ENCODE results near the gene GRIN2A. TPM values are rescaled to one million over a fixed set of nuclear protein-coding genes. Genes with fewer than 3 reads are reported as not detected.

Gene GRIN2A
- total and polyA plus RNA-seq, 2 of the 13 experiments (the other 11 are each of a cell fraction or from before 2014, with no cell fraction given), result not detected

DNA sequence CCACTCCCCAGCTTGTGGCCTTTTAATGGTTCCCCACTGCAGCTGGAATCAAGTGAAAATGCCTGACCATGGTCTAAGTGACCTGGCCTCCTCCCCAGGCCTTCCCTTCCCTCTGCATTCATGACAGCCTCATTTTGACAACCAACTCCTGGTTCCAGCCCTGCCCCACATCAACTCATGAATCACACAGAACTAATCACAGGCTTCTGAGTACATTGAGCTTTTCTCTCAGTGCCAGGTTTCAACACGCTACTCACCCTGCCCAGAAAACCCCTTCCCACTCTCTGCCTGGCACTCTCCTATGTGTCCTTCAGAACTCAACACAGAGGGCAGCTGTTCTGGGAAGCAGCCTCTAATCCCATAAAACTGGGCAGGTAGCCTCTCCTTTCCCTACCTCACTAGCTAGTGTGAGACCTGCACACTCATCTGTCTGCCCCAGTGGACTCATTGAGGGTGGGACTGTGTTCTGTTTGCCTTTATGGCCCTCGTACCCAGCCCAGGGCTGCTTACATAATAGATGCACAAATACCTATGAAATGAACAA, 313.6 kb downstream of the GRIN2A start:
- Histone ChIP-seq H3K4me3 (replicated peaks in 1 of 3; ENCODE audit: insufficient read depth in 1 of 3, low read depth in 2 of 3, low read length in 3 of 3) (no peak overlapping the region), H3K27me3 (ENCODE audit: control insufficient read depth in 1 of 2, insufficient read depth in 2 of 2, low read length in 2 of 2) (no peaks in the 10 kb centered on the region), H3K4me2 (ENCODE audit: low read depth, low read length) (no peak overlapping the region), H3K36me3 (replicated peaks in 1 of 2; ENCODE audit: control insufficient read depth in 1 of 2, insufficient read depth in 2 of 2, low read length in 2 of 2) (no peaks in the 10 kb centered on the region), H3K79me2 (ENCODE audit: insufficient read depth, low read length) (no peaks in the 10 kb centered on the region), H3K9me3 (ENCODE audit: low read length) (no peaks in the 10 kb centered on the region), H3K4me1 (ENCODE audit: insufficient read depth, low read length) (no peaks in the 10 kb centered on the region), H3K9ac (ENCODE audit: insufficient read depth, low read depth, low read length) (no peak overlapping the region), H2AFZ (ENCODE audit: low read length) (no peak overlapping the region), H4K20me1 (ENCODE audit: insufficient read depth, low read length) (no peaks in the 10 kb centered on the region), H3K27ac (ENCODE audit: extremely low read length, insufficient read depth, low read length) (no peak overlapping the region)
- 11% methylated on average over 2 of the region's 2 CpGs for WGBS (ENCODE audit: low lambda C conversion rate)
- intact Hi-C loops (cut with micrococcal nuclease; ENCODE audit: unreplicated experiment), result no loop called here
- ChIA-PET CTCF (ENCODE audit: low intra/inter-chr PET ratio, low total read pairs) (no interaction called here), POLR2A (no interaction called here)
- in situ Hi-C loops (cut with HindIII; ENCODE audit: extremely low pct_ligation_motif_present, low pct_unique_long_range_greater_than_20kb), result no loop called here
- TF ChIP-seq, protein P1, sequence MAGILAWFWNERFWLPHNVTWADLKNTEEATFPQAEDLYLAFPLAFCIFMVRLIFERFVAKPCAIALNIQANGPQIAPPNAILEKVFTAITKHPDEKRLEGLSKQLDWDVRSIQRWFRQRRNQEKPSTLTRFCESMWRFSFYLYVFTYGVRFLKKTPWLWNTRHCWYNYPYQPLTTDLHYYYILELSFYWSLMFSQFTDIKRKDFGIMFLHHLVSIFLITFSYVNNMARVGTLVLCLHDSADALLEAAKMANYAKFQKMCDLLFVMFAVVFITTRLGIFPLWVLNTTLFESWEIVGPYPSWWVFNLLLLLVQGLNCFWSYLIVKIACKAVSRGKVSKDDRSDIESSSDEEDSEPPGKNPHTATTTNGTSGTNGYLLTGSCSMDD (CRISPR knock-in tag; IDR thresholded peaks at IDR 0.05), result no peak
- TF ChIP-seq ZNF441 (CRISPR knock-in tag; IDR thresholded peaks at IDR 0.05; ENCODE audit: borderline replicate concordance) (no peak), ERF (CRISPR knock-in tag; IDR thresholded peaks at IDR 0.05) (no peak), FOXM1 (CRISPR knock-in tag; IDR thresholded peaks at IDR 0.05) (no peak), JUN (CRISPR knock-in tag; IDR thresholded peaks at IDR 0.05) (no peak), DNMT1 (CRISPR knock-in tag; IDR thresholded peaks at IDR 0.05) (no peak), TP53 (CRISPR knock-in tag; conservative IDR thresholded peaks at IDR 0.05) (no peak)
- ATAC-seq (no peak), DNase-seq (ENCODE audit: low spot score) (no peak), FAIRE-seq (no peak)
- BruUV-seq (replicated peaks), result no TSS peak

DNA sequence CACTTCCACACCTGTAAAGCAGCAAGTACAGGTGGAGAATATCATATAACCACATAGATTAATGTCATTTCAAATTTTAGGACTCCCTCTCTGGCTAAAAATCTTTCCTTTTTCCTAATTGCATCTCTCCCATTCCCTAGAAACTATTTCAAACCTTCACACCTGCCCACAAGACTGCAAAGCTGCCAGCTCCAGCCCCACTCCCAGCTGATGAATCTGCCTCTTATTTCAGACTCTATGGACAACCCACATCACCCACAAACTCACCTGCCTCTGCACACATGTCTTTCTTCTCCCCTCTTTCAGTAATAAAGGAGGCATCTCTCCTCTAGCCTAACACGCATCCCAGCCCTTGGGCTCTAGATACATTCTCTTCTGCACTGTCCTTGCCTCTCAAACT, 315.1 kb downstream of the GRIN2A start:
- no peak for FAIRE-seq
- no peak overlapping the region for H3K4me2 ChIP-seq (ENCODE audit: low read depth, low read length)
- no peaks in the 10 kb centered on the region for H3K9me3 ChIP-seq (ENCODE audit: low read length)
- no peaks in the 10 kb centered on the region for H3K36me3 ChIP-seq (replicated peaks in 1 of 2; ENCODE audit: control insufficient read depth in 1 of 2, insufficient read depth in 2 of 2, low read length in 2 of 2)
- H3K27ac ChIP-seq (ENCODE audit: extremely low read length, insufficient read depth, low read length), result no peak overlapping the region
- intact Hi-C loops (cut with micrococcal nuclease; ENCODE audit: unreplicated experiment), result no loop called here
- H3K9ac ChIP-seq (ENCODE audit: insufficient read depth, low read depth, low read length), result no peak overlapping the region
- BruUV-seq (replicated peaks), result no TSS peak
- in situ Hi-C loops (cut with HindIII; ENCODE audit: extremely low pct_ligation_motif_present, low pct_unique_long_range_greater_than_20kb), result no loop called here
- 9% methylated on average over 1 of the region's 1 CpG for WGBS (ENCODE audit: low lambda C conversion rate)
- no peaks in the 10 kb centered on the region for H3K79me2 ChIP-seq (ENCODE audit: insufficient read depth, low read length)
- no peaks in the 10 kb centered on the region for H4K20me1 ChIP-seq (ENCODE audit: insufficient read depth, low read length)
- H2AFZ ChIP-seq (ENCODE audit: low read length), result no peak overlapping the region
- H3K27me3 ChIP-seq (ENCODE audit: control insufficient read depth in 1 of 2, insufficient read depth in 2 of 2, low read length in 2 of 2), result 0 out of 5 replicates have a peak, but pooled peaks cover 0 to 6% of the 10 kb centered on the region in 2 experiments
- ATAC-seq, result no peak
- H3K4me1 ChIP-seq (ENCODE audit: insufficient read depth, low read length), result no peaks in the 10 kb centered on the region
- ChIA-PET CTCF (ENCODE audit: low intra/inter-chr PET ratio, low total read pairs) (no interaction called here), POLR2A (no interaction called here)
- no peak for DNase-seq (ENCODE audit: low spot score)
- no peak overlapping the region for H3K4me3 ChIP-seq (replicated peaks in 1 of 3; ENCODE audit: insufficient read depth in 1 of 3, low read depth in 2 of 3, low read length in 3 of 3)
- TF ChIP-seq ZNF460 (CRISPR knock-in tag; IDR thresholded peaks at IDR 0.05; ENCODE audit: borderline replicate concordance) (no peak), U2AF1 (optimal IDR thresholded peaks at IDR 0.05; ENCODE audit: low read depth, low read length) (no peak), ZNF44 (CRISPR knock-in tag; IDR thresholded peaks at IDR 0.05) (no peak), MATR3 (CRISPR knock-in tag; IDR thresholded peaks at IDR 0.05) (no peak), SIX4 (CRISPR knock-in tag; IDR thresholded peaks at IDR 0.05) (no peak), PPARG (CRISPR knock-in tag; conservative IDR thresholded peaks at IDR 0.05) (no peak), CENPT (CRISPR knock-in tag; IDR thresholded peaks at IDR 0.05; ENCODE audit: low read depth) (no peak), AGO1 (IDR thresholded peaks at IDR 0.05; ENCODE audit: low read depth, low read length, poor library complexity, severe bottlenecking) (no peak)
- TF ChIP-seq, protein P2, sequence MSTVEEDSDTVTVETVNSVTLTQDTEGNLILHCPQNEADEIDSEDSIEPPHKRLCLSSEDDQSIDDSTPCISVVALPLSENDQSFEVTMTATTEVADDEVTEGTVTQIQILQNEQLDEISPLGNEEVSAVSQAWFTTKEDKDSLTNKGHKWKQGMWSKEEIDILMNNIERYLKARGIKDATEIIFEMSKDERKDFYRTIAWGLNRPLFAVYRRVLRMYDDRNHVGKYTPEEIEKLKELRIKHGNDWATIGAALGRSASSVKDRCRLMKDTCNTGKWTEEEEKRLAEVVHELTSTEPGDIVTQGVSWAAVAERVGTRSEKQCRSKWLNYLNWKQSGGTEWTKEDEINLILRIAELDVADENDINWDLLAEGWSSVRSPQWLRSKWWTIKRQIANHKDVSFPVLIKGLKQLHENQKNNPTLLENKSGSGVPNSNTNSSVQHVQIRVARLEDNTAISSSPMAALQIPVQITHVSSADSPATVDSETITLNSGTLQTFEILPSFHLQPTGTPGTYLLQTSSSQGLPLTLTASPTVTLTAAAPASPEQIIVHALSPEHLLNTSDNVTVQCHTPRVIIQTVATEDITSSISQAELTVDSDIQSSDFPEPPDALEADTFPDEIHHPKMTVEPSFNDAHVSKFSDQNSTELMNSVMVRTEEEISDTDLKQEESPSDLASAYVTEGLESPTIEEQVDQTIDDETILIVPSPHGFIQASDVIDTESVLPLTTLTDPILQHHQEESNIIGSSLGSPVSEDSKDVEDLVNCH (CRISPR knock-in tag; IDR thresholded peaks at IDR 0.05), result no peak
- TF ChIP-seq, protein P3, sequence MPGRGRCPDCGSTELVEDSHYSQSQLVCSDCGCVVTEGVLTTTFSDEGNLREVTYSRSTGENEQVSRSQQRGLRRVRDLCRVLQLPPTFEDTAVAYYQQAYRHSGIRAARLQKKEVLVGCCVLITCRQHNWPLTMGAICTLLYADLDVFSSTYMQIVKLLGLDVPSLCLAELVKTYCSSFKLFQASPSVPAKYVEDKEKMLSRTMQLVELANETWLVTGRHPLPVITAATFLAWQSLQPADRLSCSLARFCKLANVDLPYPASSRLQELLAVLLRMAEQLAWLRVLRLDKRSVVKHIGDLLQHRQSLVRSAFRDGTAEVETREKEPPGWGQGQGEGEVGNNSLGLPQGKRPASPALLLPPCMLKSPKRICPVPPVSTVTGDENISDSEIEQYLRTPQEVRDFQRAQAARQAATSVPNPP (CRISPR knock-in tag; IDR thresholded peaks at IDR 0.05), result no peak

Measured in HepG2 (cell line).